GM12801 (cell line): ENCODE measurements around the gene NFIX.

Experiments used
- TF ChIP-seq, protein P1 (sequence below): IDR thresholded peaks from one replicate; pipeline ENCODE4 v1.5.1; 2011; ENCODE audit warnings: control low read depth; ENCODE audit not compliant: insufficient read length; ENCODE audit errors: extremely low read depth

The NFIX gene

DNA sequence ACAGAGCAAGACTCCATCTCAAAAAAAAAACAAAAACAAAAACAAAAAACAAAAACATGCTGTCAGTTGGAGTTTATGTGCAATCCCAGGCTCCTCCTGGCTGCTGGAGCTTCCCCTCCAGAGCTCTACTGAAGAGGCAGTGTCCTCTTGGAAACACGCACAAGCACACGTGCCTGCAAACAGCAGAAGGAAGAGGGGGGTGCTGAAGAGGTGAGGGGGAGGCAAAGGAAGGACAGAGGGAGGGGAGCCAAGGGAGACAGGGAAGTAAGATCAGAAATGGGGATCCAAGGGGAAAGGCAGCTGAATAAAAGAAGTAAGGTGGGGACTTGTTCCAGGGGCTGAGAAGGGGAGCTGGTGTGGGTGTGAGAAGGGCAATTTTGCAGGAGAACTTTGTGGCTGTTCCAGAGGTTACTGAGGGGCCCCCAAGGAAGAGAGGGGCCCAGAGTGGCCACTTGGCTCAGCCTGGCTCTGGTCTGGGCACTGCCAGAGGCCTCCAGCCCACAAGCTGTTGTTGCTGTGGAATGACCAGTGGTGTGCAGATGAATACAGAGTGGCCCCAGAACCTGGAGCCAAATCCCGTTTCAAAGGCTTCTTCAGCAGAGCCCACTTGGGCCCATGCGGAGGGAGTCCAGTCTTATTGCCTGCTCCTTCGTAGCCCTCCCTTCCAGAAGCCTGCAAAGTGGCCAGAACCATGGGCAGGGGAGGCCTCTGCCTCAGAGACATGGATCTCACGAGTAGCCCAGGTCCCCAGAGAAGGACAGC lies 73.0 kb downstream of the NFIX start:
- TF ChIP-seq, protein P1, sequence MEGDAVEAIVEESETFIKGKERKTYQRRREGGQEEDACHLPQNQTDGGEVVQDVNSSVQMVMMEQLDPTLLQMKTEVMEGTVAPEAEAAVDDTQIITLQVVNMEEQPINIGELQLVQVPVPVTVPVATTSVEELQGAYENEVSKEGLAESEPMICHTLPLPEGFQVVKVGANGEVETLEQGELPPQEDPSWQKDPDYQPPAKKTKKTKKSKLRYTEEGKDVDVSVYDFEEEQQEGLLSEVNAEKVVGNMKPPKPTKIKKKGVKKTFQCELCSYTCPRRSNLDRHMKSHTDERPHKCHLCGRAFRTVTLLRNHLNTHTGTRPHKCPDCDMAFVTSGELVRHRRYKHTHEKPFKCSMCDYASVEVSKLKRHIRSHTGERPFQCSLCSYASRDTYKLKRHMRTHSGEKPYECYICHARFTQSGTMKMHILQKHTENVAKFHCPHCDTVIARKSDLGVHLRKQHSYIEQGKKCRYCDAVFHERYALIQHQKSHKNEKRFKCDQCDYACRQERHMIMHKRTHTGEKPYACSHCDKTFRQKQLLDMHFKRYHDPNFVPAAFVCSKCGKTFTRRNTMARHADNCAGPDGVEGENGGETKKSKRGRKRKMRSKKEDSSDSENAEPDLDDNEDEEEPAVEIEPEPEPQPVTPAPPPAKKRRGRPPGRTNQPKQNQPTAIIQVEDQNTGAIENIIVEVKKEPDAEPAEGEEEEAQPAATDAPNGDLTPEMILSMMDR, result no peak

- TF ChIP-seq, protein P1, result no peak
These were observed 74.4 kb downstream of the NFIX start for GRCh38 chr19:13069415-13070359.

GRCh38 chr19:13070425-13071140 lies 75.3 kb downstream of the NFIX start:
- TF ChIP-seq, protein P1, result no peak

DNA sequence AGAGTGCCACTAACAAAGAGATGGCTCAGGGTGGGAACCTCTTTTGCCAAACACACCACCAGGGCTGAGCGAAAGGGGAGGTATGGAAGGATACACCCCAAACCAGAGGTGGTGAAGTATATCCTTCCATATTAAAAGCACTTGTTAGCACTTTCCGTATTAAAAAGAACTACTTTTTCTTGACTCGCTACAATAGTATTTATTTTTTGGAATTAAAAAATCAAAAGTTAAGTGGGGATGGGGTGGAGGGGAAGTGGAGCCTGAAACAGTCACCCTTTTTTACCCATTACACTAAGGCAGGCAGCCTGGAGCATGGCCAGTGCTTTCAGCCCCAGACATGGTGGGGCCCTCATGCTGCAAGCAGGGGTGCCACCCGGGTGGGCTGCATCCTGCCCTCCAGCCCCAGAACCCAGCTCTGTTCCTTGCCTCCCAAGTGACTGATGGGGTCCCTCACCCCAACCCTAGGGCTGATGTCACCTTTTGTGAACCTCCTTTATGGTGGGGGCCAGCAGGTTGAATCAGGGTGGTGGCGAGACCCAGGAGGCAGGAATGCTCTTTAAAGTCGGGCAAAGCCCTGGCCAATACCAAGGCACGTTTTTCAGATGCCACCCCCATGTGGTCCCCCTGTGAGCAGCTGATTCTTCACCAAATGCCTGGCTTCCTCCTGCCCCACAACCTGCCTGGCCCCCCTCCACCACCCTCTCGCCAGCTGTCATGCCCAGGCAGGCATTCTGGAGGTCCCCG lies 76.3 kb downstream of the NFIX start:
- TF ChIP-seq, protein P1, result no peak

GRCh38 chr19:13072188-13072908 lies 77.1 kb downstream of the NFIX start:
- TF ChIP-seq, protein P1, result no peak

DNA sequence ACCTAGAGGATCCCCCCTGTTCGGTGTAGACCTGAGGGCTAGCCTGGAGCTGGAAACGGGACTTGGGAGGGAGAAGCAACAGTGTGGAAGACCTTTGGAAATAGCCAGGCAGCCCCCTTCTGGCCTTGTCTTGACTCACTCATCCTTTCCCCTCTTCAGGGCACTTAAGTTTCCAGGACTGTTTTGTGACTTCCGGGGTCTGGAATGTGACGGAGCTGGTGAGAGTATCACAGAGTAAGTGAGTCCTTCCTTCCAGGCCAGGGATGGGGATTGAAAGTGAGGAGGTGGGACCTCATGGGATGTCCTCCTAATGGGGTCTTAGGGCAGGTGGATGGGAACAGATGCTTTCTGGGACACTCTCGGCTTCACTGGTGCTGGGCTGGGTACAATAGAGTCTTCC lies 78.0 kb downstream of the NFIX start:
- TF ChIP-seq, protein P1, result no peak
